Stomach (tissue), 4 donors: Measurements from ENCODE around the gene PIN4.

Source experiments
- EP300 ChIP-seq: sonication (generic); formaldehyde crosslinking; IDR thresholded peaks from one replicate; pipeline ENCODE4 v1.6.1; 2017; ENCODE audit warnings: antibody characterized with exemption
- POLR2AphosphoS5 ChIP-seq, 3 donors: sonication (generic); formaldehyde crosslinking; IDR thresholded peaks; one replicate each; pipeline ENCODE4 v1.6.1; 2016; ENCODE audit warnings: antibody characterized with exemption in 3 of 3
- TF ChIP-seq, protein P1 (sequence below), 7 experiments: fragments of 450-650 bp in 4 of 7; fragments of 200-600 bp in 3 of 7; sonication (generic) in 3 of 7; IDR thresholded peaks; one replicate each; pipeline ENCODE4 v1.5.1; 2016 to 2019; ENCODE audit warnings: antibody characterized with exemption in 7 of 7, control low read depth in 2 of 7, mild to moderate bottlenecking in 1 of 7

DNA sequence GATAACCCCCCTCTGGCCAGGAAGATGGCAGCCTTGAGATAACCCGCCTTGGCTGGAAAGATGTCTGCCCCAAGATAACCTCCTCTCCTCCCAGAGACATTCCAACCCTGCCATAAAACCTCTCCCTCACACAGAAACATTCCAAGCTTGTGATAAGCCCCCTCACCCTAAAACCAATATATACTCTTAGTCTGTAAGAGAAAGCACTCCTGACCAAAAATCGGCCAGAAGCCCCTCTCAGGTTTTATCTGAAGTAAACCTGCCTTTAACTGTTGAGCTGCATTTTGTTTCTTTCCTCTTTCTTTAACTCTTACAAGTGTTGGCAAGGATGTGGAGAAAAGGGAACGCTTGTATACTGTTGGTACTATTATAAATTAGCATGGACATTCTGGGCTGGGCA, 48.7 kb downstream of the PIN4 start:
- TF ChIP-seq, protein P1, sequence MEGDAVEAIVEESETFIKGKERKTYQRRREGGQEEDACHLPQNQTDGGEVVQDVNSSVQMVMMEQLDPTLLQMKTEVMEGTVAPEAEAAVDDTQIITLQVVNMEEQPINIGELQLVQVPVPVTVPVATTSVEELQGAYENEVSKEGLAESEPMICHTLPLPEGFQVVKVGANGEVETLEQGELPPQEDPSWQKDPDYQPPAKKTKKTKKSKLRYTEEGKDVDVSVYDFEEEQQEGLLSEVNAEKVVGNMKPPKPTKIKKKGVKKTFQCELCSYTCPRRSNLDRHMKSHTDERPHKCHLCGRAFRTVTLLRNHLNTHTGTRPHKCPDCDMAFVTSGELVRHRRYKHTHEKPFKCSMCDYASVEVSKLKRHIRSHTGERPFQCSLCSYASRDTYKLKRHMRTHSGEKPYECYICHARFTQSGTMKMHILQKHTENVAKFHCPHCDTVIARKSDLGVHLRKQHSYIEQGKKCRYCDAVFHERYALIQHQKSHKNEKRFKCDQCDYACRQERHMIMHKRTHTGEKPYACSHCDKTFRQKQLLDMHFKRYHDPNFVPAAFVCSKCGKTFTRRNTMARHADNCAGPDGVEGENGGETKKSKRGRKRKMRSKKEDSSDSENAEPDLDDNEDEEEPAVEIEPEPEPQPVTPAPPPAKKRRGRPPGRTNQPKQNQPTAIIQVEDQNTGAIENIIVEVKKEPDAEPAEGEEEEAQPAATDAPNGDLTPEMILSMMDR (IDR thresholded peaks at IDR 0.05), result no peak
- TF ChIP-seq POLR2AphosphoS5 (IDR thresholded peaks at IDR 0.05) (no peak), EP300 (no peak)
